Activated T-cell treated with anti-CD3 and anti-CD28 coated beads, Interleukin-2, amount 50 U/mL, for 72 hours (primary cell): ENCODE measurements around the gene SVOP. TPM values are rescaled to one million over a fixed set of nuclear protein-coding genes. Genes with fewer than 3 reads are reported as not detected.

ENCODE experiments used
- ATAC-seq, 2 donors: fragments of 150-1000 bp; cut with Tn5 transposase; replicated peaks in 1 of 2; 2 replicates each; pipeline ENCODE4 v1.10.0; 2021; ENCODE audit warnings: moderate library complexity in 2 of 2, mild to moderate bottlenecking in 1 of 2
- DNase-seq, 2 donors: peaks; one replicate each; pipeline ENCODE4 v3.0.0; 2021 to 2022; ENCODE audit warnings: mixed read lengths in 1 of 2
- H3K27ac Mint-ChIP-seq: one replicate; pipeline ENCODE4 v1.8.0; 2022; ENCODE audit warnings: mild to moderate bottlenecking, moderate library complexity, mixed read lengths
- H3K27me3 Mint-ChIP-seq: one replicate; pipeline ENCODE4 v1.8.0; 2022; ENCODE audit warnings: low read depth, mixed read lengths
- H3K36me3 Mint-ChIP-seq, 2 donors: one replicate each; pipeline ENCODE4 v1.8.0; 2022; ENCODE audit warnings: mixed read lengths in 2 of 2, mild to moderate bottlenecking in 1 of 2; ENCODE audit not compliant: insufficient read depth in 2 of 2
- H3K4me1 Mint-ChIP-seq: one replicate; pipeline ENCODE4 v1.8.0; 2022; ENCODE audit warnings: low read depth, mixed read lengths
- H3K4me3 Mint-ChIP-seq, 2 donors: one replicate each; pipeline ENCODE4 v1.8.0; 2022; ENCODE audit warnings: mild to moderate bottlenecking in 2 of 2, mixed read lengths in 2 of 2, moderate library complexity in 2 of 2
- H3K9me3 Mint-ChIP-seq, 2 donors: one replicate each; pipeline ENCODE4 v1.8.0; 2022; ENCODE audit warnings: mixed read lengths in 2 of 2
- total RNA-seq, 2 donors: library from RNA; stranded (reverse); gene quantifications; one replicate each; pipeline ENCODE4 v1.2.3, GENCODE V29; 2022

Gene SVOP
- total RNA-seq, 2 donors from 2014 or later = not detected

DNA sequence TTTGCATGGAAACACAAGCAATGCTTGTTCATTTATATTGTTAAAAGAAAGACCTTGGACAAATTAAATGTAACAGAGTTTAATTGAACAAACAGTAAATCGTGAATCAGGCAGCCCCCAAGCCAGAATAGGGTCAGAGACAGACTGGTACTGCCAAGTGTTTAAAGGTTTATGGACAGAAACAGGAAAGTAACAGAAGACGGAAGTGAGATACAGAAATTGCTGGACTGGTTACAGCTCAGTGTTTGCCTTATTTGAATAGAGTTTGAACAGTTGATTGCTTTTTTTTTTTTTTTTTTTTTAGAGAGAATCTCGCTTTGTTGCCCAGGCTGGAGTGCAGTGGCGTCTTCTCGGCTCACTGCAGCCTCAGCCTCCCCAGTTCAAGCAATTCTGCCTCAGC is 90.7 kb downstream of the SVOP start:
- peaks cover 3 to 5% of the 10 kb centered on the region in 2 donors for H3K9me3 Mint-ChIP-seq
- no peak overlapping the region for H3K4me3 Mint-ChIP-seq
- DNase-seq (no peak), ATAC-seq (no peak)
- H3K27me3 Mint-ChIP-seq = peaks cover 8% of the 10 kb centered on the region
- H3K36me3 Mint-ChIP-seq = no peaks in the 10 kb centered on the region
- H3K4me1 Mint-ChIP-seq = no peaks in the 10 kb centered on the region
- H3K27ac Mint-ChIP-seq = no peak overlapping the region

DNA sequence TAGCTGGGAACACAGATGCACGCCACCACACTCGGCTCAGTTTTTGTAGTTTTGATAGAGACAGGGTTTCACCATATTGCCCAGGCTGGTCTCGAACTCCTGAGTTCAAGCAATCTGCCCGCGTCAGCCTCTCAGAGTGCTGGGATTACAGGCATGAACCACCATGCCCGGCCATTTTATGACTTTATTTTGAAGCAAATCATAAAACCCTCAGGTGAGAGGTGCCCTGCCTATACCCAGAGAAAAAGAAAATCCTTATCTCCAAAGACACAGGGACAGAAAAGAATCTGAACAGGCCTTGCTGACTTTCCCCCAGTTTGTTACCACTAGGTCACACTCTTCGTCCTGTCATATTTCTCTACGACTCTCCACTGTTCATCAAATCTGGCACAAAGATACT is 92.2 kb downstream of the SVOP start:
- H3K27ac Mint-ChIP-seq = no peak overlapping the region
- H3K4me3 Mint-ChIP-seq = no peak overlapping the region
- peaks cover 8% of the 10 kb centered on the region for H3K27me3 Mint-ChIP-seq
- ATAC-seq (no peak), DNase-seq (no peak)
- no peaks in the 10 kb centered on the region for H3K36me3 Mint-ChIP-seq
- H3K4me1 Mint-ChIP-seq = no peaks in the 10 kb centered on the region
- H3K9me3 Mint-ChIP-seq = peaks cover 3 to 6% of the 10 kb centered on the region in 2 donors

DNA sequence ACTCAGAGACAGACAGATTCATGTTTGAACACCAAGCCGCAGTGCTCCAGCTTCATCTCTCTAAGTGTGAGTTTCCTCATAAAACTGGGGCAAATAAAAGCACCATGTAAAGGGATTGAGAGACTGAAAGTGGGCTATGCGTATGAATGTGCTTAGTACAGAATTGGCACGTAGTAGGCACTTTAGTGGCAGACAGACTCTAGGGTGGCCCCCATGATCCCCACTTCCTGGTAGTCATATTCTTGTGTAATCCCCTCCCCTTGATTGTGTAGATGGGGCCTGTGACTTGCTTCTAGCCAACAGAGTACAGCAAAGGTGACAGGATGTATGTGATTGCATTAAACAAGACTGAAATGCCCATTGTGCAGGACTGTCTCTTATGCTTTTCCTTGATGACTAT is 98.0 kb downstream of the SVOP start:
- DNase-seq (no peak), ATAC-seq (no peak)
- Mint-ChIP-seq H3K9me3 (peaks cover 3 to 6% of the 10 kb centered on the region in 2 donors), H3K4me3 (no peak overlapping the region), H3K4me1 (no peaks in the 10 kb centered on the region), H3K27ac (no peak overlapping the region), H3K36me3 (no peaks in the 10 kb centered on the region), H3K27me3 (peaks cover 6% of the 10 kb centered on the region)

DNA sequence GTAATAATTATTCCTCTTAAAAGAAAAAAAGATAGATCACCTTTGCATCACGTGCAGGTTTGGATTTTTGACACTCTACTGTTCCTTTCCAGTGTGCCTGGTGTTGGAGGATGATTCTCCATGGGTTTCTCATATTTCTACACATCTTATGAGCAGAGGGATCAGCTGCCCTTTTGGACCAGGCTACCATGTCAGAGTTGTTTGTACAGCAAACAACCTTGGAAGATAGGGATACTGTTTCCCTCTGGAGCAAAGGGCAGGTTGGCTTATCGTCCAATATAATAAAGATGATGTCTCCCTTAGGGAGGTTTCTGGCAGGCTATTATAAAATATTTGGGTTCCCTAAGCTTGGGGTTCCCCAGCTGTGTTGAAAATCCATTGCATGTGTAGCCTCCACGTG is 98.9 kb downstream of the SVOP start:
- DNase-seq (no peak), ATAC-seq (no peak)
- Mint-ChIP-seq H3K27ac (no peak overlapping the region), H3K27me3 (peaks cover 6% of the 10 kb centered on the region), H3K9me3 (peaks cover 3 to 6% of the 10 kb centered on the region in 2 donors), H3K4me1 (no peaks in the 10 kb centered on the region), H3K36me3 (no peaks in the 10 kb centered on the region), H3K4me3 (no peak overlapping the region)

DNA sequence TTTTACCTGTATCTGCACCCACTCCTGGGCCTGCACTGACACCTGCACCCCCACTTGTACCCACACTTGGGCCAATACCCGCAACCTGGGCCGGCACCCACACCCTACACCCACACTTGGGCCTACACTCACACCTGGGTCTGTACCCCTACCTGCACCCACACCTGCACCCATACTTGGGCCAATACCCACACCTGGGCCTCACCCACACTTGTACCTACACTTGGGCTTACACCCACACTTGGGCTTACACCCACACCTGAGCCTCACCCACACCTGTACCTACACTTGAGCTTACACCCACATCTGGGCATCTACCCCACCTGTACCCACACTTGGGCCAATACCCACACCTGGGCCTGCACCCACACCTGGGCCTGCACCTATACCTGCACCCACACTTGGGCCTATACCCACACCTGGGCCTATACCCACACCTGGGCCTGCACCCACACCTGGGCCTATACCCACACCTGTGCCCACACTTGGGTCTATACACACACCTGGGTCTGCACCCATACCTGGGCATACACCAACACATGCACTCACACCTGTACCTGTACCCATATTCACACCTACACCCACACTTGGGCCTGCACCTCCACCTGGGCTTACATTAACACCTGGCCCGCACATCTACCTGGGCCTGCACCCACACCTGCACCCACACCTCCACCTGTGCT is 101.8 kb downstream of the SVOP start:
- no peak for ATAC-seq

DNA sequence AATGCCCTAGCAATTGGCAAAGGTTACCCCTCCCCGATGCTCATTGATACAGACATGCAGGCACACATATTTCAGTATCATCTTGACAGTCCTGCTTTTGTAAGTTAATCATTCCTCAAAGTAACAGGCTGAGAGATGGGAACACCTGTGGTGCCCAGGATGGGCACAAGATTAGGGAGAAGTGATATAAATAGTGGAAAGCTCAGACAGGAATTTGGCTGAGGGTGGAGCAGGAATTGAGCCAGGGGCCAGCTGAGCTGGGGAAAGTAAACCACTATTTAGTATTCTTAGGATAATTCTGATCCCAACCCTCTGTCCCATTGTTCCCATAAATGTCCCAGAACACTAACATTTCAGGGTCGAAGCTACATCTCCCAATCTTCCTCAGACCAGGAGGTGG is 102.7 kb downstream of the SVOP start:
- ATAC-seq (no peak), DNase-seq (no peak)
- Mint-ChIP-seq H3K36me3 (no peaks in the 10 kb centered on the region), H3K4me1 (no peaks in the 10 kb centered on the region), H3K9me3 (no peaks in the 10 kb centered on the region), H3K4me3 (no peak overlapping the region), H3K27ac (no peak overlapping the region), H3K27me3 (peaks cover 6% of the 10 kb centered on the region)

More for the DNA sequence above, 101.8 kb downstream of the SVOP start:
- DNase-seq = no peak
- Mint-ChIP-seq H3K4me3 (no peak overlapping the region), H3K9me3 (no peaks in the 10 kb centered on the region), H3K27ac (no peak overlapping the region), H3K27me3 (peaks cover 6% of the 10 kb centered on the region), H3K4me1 (no peaks in the 10 kb centered on the region), H3K36me3 (no peaks in the 10 kb centered on the region)

DNA sequence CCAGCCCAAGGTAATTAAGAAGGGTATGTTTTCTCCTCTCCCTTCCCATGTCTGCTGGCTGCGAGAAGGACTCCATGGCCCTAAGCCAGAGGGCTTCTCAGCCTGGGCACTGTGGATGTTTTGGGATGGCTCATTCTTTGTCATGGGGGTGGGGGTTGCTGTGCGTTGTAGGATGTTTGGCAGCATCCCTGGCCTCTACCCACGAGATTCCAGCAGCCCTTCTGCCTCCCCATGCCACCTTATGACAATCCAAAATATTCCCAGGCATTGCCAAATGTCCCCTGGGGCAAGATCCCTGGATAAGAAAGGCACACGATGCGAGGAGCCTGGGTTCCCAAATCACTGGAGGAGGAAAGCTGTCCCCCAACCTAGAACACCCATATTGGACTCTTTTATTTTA is 104.5 kb downstream of the SVOP start:
- ATAC-seq = no peak
- no peaks in the 10 kb centered on the region for H3K4me1 Mint-ChIP-seq
- H3K36me3 Mint-ChIP-seq = no peaks in the 10 kb centered on the region
- H3K4me3 Mint-ChIP-seq = no peak overlapping the region
- peaks cover 5% of the 10 kb centered on the region for H3K27me3 Mint-ChIP-seq
- H3K9me3 Mint-ChIP-seq = no peaks in the 10 kb centered on the region
- no peak overlapping the region for H3K27ac Mint-ChIP-seq
- no peak for DNase-seq

DNA sequence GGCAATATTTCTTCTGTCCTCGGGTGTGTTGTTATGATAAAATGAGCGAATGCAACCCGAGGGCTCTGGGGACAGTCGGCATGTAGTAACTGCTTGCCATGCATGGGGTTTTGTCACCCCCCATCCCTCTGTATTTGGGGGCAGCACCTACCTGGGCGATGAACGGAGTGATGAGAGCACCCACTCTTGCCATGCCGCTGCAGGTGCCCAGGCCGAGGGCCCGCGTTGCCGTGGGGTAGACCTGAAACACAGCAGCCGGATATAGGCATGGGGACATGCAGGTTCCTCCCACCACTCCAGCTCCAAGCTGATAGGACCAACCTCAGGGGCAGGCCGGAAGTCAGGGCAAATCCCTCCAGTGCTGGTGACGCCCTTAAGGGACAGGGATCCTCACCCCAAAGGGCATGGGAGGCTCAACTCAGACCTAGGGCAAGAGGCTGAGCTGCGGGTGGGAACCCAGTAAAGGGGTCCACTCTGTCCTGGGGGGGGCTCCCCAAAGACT is 105.2 kb downstream of the SVOP start:
- no peaks in the 10 kb centered on the region for H3K4me1 Mint-ChIP-seq
- no peak overlapping the region for H3K4me3 Mint-ChIP-seq
- no peaks in the 10 kb centered on the region for H3K9me3 Mint-ChIP-seq
- ATAC-seq (no peak), DNase-seq (no peak)
- H3K27me3 Mint-ChIP-seq = no peaks in the 10 kb centered on the region
- H3K27ac Mint-ChIP-seq = no peak overlapping the region
- no peaks in the 10 kb centered on the region for H3K36me3 Mint-ChIP-seq

DNA sequence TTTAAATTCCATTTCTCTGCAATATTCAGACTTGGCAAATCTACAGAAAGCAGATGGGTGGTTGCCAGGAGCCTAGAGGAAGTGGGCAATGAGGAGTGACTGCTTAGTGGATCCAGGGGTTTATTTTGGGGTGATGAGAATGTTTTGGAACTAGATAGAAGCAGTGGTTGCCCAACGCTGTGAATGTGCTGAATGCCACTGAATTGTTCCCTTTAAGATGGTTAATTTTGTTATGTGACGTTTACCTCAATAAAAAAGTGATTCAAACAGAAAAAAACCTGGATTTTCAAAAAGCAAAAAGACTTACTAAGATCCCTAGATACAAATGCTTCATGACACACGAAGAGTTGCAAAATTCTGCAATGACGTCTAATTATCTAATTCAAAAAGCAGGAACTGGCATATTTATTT is 106.7 kb downstream of the SVOP start:
- ATAC-seq = no peak
- Mint-ChIP-seq H3K27me3 (no peaks in the 10 kb centered on the region), H3K36me3 (no peaks in the 10 kb centered on the region), H3K4me1 (no peaks in the 10 kb centered on the region), H3K9me3 (no peaks in the 10 kb centered on the region), H3K4me3 (no peak overlapping the region), H3K27ac (no peak overlapping the region)
- DNase-seq = no peak

DNA sequence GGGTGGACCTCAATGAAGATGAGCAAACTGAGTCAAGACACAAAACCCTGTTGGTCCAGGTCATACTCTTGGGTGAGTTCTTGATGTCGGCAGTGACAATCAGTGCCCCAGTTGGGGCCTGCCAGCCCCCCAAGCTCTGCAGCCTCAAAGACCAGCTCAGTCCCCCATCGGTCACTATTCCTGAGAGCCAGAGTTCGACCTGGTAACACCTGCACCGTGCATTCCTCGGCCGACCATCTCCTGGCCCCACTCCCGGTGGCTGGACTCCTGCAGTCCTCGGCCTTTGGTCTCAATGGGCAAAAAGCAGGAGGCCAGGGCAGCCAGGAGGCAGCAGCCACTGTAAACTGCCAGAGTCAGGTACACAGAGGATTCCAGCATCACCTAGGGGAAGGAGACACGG is 108.5 kb downstream of the SVOP start:
- H3K4me1 Mint-ChIP-seq = no peaks in the 10 kb centered on the region
- no peaks in the 10 kb centered on the region for H3K36me3 Mint-ChIP-seq
- DNase-seq (no peak), ATAC-seq (no peak)
- no peak overlapping the region for H3K27ac Mint-ChIP-seq
- H3K9me3 Mint-ChIP-seq = no peaks in the 10 kb centered on the region
- no peak overlapping the region for H3K4me3 Mint-ChIP-seq
- peaks cover 2% of the 10 kb centered on the region for H3K27me3 Mint-ChIP-seq

DNA sequence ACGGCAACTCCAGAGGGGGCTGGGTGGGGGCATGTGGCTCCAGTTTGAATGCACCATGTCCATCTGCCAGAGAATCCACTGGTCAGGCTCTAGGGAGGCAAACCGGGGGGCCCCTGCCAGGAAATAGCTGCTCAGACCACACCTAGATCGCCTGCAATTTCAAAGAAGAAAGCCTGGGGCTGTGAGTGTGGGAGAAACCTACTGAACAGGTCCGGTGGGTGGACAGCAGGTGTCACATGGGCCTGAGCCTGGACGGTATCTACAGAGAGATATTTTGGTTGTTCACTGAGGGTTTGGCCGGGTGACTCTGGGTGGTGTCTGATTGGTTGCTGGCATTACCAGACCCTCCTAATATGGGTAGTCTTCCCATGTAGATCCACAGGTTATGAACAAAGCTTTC is 109.0 kb downstream of the SVOP start:
- no peak overlapping the region for H3K27ac Mint-ChIP-seq
- DNase-seq (no peak), ATAC-seq (no peak)
- no peaks in the 10 kb centered on the region for H3K4me1 Mint-ChIP-seq
- peaks cover 7% of the 10 kb centered on the region for H3K27me3 Mint-ChIP-seq
- no peaks in the 10 kb centered on the region for H3K36me3 Mint-ChIP-seq
- no peaks in the 10 kb centered on the region for H3K9me3 Mint-ChIP-seq
- no peak overlapping the region for H3K4me3 Mint-ChIP-seq

DNA sequence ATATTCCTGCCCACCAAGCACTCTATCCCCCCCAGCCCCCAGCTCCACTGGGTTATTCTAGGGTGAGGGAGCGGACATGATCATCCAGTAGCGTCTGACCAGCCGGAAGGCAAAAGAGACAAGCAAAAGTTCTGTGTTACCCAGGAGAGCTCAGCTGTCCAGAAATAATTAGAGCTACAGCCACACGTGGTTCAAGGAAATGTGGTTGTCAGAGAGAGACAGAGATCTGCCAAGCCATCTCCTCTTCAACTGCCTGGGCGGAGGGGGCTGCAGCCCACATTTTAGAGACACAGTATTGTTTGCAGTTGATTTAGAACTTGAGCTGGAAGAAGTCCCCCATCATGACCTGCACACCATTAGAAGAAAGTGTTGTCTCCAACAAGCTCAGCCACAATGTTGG is 110.5 kb downstream of the SVOP start:
- Mint-ChIP-seq H3K4me1 (no peaks in the 10 kb centered on the region), H3K9me3 (no peaks in the 10 kb centered on the region), H3K4me3 (no peak overlapping the region), H3K36me3 (no peaks in the 10 kb centered on the region), H3K27me3 (peaks cover 22% of the 10 kb centered on the region), H3K27ac (no peak overlapping the region)
- DNase-seq = no peak
- no peak for ATAC-seq

DNA sequence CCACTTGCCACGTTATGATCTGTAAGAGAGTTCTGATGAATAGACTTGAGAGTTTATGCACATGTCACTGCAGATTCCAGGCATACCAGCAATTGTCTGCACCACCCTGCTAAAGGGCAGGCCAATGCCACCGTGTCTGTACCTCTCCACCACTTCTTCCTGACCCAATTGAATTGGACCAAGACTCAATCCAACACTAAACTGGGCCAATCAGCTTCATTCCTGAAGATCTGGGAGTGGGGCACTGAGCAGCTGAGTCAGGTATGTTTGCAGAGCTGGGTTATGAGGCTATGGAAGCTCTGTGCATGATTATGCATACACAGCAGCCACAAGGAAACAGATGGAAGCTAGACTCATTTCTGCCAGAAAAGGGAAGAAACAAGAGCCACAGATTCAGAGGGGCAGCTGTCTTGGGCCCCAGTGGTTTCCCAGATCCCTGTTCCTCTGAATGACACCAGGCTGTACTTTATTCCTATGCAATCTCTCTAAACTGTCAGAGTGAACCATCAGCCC is 113.0 kb downstream of the SVOP start:
- no peaks in the 10 kb centered on the region for H3K36me3 Mint-ChIP-seq
- DNase-seq = no peak
- H3K4me1 Mint-ChIP-seq = no peaks in the 10 kb centered on the region
- no peak overlapping the region for H3K4me3 Mint-ChIP-seq
- peaks cover 23% of the 10 kb centered on the region for H3K27me3 Mint-ChIP-seq
- no peaks in the 10 kb centered on the region for H3K9me3 Mint-ChIP-seq
- no peak overlapping the region for H3K27ac Mint-ChIP-seq
- no peak for ATAC-seq

DNA sequence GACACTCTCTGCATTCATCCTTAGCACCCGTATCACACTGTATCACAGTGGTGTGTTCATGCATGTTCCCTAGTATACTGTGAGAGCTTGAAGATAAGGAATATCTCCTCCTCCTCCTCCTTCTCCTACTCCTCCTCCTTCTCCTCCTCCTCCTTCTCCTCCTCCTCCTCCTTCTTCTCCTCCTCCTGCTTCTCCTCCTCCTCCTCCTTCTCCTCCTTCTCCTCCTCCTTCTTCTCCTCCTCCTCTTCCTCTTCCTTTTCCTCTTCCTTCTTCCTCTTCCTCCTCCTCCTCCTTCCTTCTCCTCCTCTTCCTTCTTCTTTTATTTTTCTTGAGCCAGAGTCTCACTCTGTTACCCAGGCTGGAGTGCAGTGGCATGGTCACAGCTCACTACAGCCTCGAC is 113.9 kb downstream of the SVOP start:
- Mint-ChIP-seq H3K27ac (no peak overlapping the region), H3K9me3 (no peaks in the 10 kb centered on the region), H3K4me3 (no peak overlapping the region)

More for the DNA sequence above, 113.9 kb downstream of the SVOP start:
- ATAC-seq (no peak), DNase-seq (no peak)
- H3K27me3 Mint-ChIP-seq = peaks cover 23% of the 10 kb centered on the region
- H3K36me3 Mint-ChIP-seq = no peaks in the 10 kb centered on the region
- no peaks in the 10 kb centered on the region for H3K4me1 Mint-ChIP-seq
